Left ventricle myocardium superior (tissue), 1 donor: ENCODE results near the gene CRTAC1. TPM values are rescaled to one million over a fixed set of nuclear protein-coding genes. Genes with fewer than 3 reads are reported as not detected.

Experiments
- ATAC-seq: fragments of 200-7000 bp; cut with Tn5 transposase; one replicate; pipeline ENCODE4 v1.9.1; 2020; ENCODE audit warnings: mild to moderate bottlenecking, moderate library complexity
- DNase-seq: peaks from one replicate; pipeline ENCODE4 v3.0.0-alpha.2; 2020
- intact Hi-C: fragments of 100-400 bp; cut with micrococcal nuclease; formaldehyde crosslinking; loops from one replicate; pipeline ENCODE4 v1.11.0; 2022
- total RNA-seq: library from RNA; stranded (reverse); fragmentation: NEBNext Ultra II Directional; extraction: Animal tissue kit (Norgen Biotek cat#: 25700); gene quantifications from one replicate; pipeline ENCODE4 v1.2.1, GENCODE V29; 2021
- donor health status: DM: no; HTN: yes; CAD: no; lungs with severe emphysema.

The CRTAC1 gene
- total RNA-seq, 1 donor from 2014 or later = 1.6 TPM

DNA sequence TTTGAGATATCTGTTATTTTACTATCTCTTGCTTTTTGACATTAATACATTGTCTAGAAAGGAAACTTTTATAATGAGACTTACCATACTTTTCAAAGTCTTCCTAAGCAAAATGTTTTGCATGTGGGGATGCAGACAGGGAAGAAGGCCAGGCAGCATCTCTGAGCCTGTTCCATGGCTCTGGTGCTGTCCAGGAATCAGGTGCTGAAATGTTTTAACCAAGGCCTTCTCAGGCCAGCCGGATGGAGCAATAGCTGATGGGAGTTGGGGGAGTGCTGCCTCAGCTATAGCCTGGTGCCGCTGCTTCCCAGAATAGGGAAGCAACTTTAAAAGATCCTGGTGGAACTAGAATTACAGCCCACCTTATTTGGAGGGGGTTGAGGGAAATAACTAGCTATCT is 38.5 kb downstream of the CRTAC1 start:
- intact Hi-C loops = no loop called here
- ATAC-seq (no peak), DNase-seq (no peak)

DNA sequence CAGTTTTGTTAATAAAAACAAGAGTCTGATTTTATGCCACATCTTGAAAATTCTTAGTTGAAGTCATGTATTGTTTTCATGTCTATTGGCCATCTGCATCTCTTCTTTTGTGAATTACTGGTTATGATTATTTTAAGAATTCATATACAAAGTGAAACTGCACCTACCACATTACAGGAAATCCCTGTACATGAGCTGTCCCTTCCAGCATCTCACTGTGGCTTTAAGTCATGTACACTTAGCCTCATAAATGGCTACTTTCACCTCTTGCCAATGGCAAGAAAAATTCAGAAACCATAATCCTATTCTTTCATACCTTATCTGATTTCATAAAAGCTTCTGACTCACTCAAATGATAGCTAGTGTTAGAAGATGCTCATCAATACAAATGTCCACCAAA is 48.6 kb downstream of the CRTAC1 start:
- DNase-seq = no peak
- intact Hi-C loops = no loop called here

DNA sequence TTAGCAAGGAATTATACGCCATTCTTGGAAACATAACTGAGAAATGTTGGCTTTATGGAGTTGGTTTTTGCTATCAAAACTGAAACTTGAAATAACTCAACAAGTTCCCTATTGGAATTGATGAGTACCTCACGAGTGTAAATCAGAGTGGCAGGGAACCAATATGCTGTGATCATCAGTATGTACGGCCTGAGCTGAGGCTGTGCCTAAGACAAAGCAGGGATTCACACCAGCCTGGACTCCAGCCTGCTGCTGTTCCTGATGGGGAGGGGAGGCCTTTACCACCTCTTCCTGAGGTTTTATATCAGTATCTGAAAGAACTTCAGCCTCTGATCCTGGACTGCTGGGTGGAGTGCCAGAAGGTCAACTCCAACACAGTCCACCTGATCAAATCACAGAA is 52.7 kb downstream of the CRTAC1 start:
- ATAC-seq (no peak), DNase-seq (no peak)
- intact Hi-C loops = no loop called here

More for the DNA sequence above, 48.6 kb downstream of the CRTAC1 start:
- ATAC-seq = no peak

DNA sequence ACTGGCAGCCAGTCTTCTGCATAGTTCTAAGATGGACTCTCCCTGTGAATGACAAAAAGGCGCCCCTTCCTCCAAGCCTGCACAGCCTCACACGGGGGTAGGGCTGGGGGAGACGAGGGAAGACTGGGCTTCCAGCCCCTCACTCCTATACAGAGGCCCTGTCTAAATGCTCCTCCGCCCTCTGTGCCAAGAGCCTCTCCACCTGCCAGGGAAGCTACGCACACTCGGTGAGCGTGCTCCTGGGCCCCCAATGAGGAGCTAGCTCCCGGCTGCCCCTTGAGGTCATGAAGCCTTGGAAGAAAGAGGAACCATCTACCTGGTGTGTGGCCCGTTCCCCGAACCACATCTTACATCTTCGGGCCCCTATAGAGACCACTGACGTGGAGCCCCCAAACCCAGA is 54.8 kb downstream of the CRTAC1 start:
- DNase-seq = no peak
- intact Hi-C loops = no loop called here
- no peak for ATAC-seq

DNA sequence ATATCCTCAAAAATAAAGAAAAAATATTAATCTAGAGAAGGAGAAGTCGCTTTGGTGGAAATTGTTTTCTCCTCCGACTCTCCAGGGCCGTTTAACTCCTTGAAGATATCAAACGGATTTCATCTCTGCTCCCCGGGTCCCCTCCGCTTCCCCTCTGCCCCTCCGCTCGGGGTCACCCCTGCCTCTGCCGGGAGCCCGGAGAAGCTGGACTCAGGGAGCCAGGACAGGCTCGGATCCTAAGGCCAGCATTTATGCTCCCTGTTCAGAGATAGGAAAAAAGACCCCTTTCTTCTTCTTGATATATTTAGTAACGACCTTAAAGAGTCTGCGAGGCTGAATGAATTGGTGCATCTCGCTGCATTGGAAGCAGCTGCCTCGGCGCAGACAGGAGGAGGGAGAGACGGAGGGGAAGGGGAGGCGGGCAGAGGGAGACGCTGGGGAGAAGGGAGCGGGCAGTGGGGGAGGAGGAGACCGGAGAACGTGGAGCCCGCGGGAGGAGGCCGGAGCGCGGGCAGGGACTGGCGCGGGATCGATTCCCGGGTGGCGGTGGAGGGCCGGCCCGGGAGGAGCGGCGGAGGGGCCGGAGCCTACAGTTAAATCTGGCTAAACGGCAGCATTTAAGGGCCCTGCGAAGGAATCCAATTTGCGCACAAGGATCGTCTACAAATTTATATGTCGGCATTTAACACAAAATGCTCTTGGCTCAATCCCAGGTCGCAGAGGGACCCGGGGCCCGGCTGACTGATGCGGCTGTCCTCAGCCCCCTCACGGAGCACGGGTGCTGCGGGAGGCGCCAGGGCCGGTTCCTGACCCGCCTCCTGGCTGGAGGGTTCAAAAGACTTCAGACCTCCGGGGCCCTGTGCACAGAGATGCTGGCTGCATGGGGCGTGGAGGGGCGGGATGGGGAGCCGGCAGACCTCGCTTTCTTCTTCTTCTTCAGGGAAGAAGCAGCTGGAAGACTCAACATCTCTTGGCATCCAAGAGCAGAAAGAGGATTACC is 55.6 kb downstream of the CRTAC1 start:
- intact Hi-C loops = no loop called here
- ATAC-seq (no peak), DNase-seq (no peak)

DNA sequence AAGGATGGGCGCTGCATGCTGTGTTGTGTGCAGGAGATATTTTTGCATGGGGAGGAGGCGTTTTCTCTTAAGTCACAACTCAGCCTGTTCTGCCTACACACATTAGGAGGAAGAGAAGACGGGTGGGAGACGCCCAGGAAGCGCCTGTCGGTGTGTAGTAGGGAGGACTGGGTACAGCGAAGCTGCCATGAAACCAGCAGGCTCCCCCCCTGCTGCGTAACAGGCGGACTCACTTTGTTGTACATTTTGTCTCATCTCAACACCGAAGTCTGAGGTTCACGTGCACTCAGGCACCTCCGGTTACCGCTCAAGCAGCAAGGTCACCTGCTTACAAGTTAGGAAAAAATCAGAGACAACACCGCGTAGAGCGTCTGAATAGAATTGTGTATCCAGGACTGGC is 56.3 kb downstream of the CRTAC1 start:
- ATAC-seq (no peak), DNase-seq (no peak)
- intact Hi-C loops = no loop called here

DNA sequence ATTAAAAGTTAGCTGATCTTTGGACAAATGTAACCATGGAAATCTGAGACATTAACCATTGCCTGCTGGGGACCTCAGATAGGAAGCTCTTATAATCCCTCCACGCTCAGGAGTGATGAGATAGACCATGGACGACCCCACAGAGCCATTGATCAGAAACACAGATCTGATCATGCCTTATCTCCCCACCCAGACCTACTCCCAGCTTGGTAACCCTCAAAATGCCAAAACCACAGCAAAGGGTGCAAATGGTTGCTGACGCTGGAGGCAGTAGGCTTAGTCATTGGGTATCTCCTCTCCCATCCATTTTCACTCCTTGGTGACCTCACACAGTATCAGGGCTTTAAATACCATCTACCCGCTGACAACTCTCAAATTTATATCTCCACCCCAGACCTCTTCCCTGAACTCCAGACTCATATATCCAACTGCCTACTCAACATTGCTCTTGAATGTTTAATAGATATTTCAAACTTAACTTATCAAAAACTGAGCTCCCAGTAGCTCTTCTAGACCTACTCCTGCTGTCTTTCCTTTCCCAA is 60.8 kb downstream of the CRTAC1 start:
- ATAC-seq (no peak), DNase-seq (no peak)
- intact Hi-C loops = no loop called here

DNA sequence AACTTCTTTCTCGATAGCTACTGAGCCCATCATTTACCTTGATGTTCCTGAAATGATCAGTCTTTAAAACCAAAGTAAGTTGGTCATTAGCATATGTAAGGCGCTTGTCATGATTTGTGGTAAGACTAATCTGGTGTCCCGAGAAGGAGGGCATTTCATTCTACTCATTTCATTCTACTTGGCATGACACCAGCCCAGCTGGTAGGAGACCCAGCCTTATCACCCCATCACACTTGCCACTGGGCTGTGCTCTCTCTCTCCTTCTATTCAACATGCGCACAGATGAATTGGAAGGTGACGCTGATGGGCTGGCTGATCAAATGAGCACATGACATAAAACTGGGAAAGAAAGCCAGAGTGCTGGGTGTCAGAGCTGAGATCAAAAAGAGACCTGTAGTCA is 65.7 kb downstream of the CRTAC1 start:
- no peak for ATAC-seq
- intact Hi-C loops = no loop called here

DNA sequence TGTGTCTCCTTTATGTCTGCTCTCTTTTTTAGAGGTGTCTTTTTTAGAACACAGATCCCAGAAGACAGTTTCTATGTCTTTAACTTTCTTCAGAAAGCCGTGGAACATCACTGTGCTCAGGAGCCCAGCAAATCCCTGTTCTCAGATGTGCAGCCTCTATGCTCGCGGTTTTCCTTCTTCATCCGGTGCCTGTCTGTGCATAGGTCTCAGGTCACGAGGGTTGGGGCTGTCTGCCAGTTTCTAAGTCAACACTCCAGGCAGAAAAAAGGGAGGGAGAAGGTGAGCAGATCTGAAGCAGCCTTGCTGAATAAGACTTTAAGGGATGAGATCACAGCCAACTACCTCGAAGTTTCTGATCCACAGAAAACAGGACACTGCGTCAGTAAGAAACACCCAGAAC is 68.5 kb downstream of the CRTAC1 start:
- intact Hi-C loops = no loop called here
- ATAC-seq (no peak), DNase-seq (no peak)

More for the DNA sequence above, 65.7 kb downstream of the CRTAC1 start:
- no peak for DNase-seq

DNA sequence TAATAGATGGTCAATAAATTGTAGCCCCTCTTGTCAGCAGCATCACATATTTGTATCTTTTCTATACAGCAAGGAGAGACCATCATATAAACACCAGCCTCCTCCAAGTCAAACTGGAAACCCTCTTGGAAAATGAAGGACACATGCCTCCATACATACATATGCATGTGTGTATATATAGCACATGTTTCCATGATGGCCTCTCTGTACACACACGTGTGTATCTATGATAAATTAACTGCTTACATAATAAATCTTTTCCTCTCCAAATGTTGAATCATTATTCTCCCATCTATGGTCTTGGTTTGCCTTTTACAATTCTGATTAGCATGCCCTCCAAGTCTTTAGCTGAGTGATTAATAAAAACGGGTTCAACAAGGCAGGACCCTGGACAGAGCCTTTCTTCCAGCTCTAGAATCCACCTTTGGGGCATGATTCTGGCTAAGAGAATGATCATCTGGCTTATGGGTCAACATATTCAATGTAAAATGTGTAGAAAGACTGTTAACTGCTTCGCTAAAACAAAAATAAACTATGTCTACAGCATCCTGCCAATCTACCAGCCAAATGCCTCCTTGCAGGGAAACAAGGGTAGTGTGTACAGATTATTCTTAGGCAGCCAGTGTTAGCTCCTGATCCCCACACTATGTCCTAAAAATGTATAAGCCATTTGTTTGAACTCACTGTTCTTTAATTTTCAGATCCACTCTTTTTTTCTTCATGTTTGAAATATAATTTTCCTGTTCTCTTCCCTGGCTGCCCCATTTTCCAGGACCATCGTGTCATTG is 70.0 kb downstream of the CRTAC1 start:
- DNase-seq (no peak), ATAC-seq (no peak)
- intact Hi-C loops = no loop called here

DNA sequence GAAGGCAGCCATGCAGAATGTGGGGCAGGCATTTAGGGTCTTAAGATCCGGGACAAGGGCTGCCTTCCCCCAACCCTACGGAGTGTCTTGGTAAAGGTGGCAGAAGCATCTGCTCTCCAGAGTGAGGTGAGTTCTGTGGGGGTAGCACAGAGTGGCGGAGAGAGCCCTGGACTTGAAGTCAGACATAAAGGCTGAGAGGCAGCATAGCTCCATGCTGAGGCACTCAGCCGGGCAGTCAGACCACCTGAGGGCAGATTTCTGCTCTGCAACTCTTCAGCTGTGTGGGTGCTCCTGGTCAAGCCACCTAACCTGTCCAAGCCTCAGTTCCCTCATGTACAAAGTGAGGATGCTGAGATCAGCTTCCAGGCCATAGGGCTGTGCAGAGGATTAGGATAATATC is 81.0 kb downstream of the CRTAC1 start:
- ATAC-seq = no peak
- intact Hi-C loops = no loop called here
- no peak for DNase-seq

DNA sequence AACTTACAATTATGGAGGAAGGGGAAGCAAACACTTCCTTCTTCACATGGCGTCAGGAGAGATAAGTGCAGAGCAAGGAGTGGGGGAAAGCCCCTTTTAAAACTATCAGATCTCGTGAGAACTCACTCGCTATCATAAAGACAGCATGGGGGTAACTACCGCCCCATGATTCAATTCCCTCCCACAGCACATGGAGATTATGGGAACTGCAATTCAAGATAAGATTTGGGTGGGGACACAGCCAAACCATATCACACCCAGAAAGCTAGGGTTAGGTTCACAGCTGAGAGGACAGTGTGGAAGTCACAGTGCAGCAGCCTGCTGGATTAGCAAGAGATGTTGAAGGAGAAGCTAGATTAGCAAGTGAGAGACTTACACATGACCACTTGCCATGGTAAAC is 81.6 kb downstream of the CRTAC1 start:
- ATAC-seq (no peak), DNase-seq (no peak)
- intact Hi-C loops = no loop called here

DNA sequence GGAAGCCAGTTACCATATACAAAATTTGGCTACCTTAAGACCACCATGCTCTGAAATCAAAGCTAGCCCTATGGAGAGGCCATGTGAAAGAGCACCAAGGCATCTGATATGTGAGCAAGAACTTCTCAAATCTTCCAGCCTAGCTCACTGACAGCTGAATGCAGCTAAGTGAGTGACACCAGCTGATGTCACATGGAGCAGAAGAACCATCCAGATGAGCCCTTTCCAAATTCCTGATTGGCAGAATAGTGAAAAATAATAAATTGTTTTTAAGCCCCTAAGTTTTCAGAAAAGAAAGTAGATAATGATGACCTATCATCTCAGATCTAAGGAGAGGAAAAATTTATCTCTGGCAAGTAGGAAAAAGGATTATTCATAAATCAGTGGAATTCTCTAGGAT is 85.6 kb downstream of the CRTAC1 start:
- intact Hi-C loops = no loop called here
- no peak for DNase-seq
- ATAC-seq = no peak

DNA sequence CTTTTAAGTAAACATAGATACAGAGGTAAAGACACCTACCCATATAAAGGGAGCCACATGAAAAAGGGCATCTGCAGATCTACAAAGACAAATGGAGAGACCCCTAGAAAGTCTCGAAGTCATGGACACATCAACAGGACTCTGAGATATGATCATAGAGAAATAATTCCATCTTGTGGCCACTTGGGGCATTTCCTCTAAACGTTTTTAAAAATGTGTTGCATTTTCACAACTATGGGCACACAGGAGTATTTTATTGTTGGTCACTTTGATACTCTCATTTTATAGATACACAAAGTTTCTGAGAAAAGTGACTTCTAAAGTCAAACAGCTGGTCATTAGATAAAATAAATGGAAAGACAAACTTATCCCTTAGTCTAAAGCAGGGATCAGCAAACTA is 87.1 kb downstream of the CRTAC1 start:
- intact Hi-C loops = no loop called here
- no peak for DNase-seq
- ATAC-seq = no peak

DNA sequence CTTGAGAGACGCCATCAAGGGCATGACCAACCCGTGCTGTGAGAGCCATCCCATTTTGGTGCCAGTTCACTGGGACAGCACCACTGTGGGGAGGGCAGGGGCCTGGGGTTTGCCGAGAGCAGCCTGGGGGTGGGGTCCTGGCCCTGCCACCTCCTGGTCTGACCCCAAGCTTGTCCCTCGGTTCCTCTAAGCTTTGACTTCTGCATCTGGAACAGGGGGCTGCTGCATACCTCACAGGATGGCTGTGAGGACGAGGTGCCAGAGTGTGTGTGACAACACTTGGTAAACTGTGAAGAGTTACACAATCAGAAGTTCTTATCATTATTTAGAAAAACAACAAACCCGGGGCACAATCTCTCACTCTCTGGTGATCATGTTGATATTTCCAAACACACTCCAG is 89.9 kb downstream of the CRTAC1 start:
- intact Hi-C loops = no loop called here
- ATAC-seq (no peak), DNase-seq (no peak)

DNA sequence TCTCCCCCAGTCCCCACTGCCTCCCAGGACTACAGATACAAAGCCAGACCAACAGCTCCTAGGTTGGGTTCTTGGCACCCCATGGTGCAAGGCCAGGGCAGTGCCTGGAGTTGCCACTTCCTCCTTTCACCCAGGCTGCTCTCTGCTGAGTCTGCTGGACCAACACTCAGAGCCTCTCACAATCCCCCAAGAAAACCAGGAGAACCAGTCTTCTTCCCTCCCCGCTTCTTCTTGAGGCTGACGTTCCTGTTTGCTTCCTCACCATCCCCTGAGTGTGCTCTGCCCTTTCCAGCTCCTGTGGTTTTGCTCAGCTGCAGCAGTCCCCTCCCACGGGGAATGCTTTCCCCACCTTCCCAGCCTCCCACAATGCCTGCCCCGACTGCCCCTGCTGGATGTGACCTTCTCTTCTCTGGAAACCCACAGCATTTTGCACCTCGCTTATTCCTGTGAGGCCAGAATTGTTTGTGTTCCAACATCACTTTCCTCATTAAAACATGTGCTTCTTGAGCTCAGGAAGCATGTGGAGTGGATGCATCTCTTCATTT is 90.9 kb downstream of the CRTAC1 start:
- no peak for ATAC-seq
- intact Hi-C loops = no loop called here
- DNase-seq = no peak

DNA sequence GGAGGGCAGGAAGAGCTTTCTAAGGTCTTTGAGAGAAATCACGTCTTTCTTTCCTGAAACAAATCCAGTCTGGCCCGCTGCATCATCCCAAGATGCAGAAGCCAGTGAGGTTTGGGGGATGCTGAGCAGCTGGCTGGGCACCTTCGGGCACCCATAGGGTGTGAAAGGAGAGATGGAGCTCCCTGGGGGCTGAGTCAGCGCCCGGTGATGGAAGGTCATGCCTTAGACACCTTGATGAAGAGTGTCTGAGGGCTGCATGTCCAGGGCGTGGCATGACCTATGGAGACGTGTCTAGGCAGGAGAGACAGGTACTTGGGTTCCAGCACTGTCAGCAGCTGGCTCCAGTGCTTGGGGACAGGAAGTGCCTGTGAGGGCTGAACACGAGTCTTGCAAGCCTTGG is 92.5 kb downstream of the CRTAC1 start:
- ATAC-seq = no peak
- DNase-seq = no peak
- intact Hi-C loops = no loop called here

DNA sequence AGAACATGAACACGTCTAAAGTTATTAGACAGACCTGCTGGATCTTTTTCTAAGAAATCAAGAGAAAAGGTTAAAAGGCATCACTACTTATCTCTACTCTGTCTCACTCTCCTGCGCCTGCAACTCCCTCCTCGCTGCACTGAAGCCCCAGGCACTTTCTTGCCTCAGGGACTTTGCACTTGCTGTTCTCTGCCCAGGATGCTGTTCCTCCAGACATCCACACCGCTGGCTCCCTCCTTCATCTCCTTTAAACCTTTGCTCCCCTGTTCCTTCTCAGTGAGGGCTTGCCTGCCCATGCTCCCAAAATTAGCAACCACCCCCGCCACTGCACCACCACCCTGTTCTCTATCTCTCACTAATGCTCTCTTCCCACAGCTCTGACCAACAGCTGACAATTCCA is 93.4 kb downstream of the CRTAC1 start:
- DNase-seq (no peak), ATAC-seq (no peak)
- intact Hi-C loops = no loop called here

DNA sequence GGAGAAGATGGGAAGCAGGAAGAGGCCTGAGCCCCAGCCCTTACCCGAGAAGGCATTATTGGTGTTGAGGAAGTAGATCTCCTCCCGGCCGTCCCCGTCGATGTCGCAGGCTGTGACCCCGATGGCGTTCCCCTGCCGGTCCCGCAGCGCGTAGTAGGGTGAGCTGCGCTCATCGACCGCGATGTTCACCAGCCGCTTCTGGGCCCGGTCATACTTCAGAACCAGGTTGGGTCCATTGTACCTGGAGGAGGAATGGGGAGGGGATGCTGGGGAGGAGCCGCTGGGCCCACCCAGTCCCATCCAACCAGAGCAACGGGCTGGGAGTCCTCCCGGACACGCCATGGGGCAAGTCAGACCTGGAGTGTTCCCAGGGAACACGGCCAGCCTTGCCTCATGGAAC is 94.3 kb downstream of the CRTAC1 start:
- ATAC-seq (no peak), DNase-seq (no peak)
- intact Hi-C loops = no loop called here

DNA sequence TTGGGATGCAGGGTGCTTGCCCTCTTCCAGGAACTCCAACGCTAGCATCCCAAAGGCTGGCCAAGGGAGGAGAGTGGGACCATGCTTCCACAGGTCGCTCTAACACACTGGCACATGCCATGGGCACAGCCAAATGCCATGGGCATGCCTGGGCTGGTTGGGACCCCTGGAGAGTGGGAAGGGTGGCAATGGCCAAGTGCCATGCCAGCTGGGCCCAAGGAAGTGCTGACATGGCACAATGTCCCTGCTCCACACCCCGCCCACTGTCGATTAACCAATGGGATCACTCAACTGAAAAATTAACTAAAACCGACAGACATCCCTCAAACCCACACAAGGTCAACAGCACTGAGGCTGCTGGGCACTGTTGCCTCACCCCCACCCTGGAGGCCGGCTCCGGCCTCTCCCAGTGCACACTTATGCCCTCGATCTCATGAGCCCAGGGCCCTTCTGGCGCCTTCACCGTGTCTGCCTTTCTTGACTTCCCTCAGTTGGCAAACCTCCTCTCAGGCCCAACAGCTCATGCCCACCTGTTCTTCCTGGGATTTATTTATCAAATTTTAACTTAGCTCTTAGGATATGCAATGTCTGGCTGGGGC is 97.4 kb downstream of the CRTAC1 start:
- ATAC-seq (no peak), DNase-seq (no peak)
- intact Hi-C loops = no loop called here
